HT1080 (cell line): Measurements from ENCODE around the gene TENM4. TPM values are rescaled to one million over a fixed set of nuclear protein-coding genes. Genes with fewer than 3 reads are reported as not detected.
"Not testable (repeated sequence)": the region's sequence is repeated elsewhere in the genome, so short reads cannot be mapped to it uniquely, and the experiment has no call there.

ENCODE experiments used
- DNase-seq: peaks from one replicate; pipeline ENCODE4 v3.0.0-alpha.2; 2015; ENCODE audit warnings: low read depth
- total RNA-seq: library from RNA; depleted of rRNA; stranded (reverse); fragments of >200 nt; shearing (Covaris generic); gene quantifications from 2 replicates; pipeline ENCODE4 v1.2.3, GENCODE V29; 2014

The TENM4 gene
- total RNA-seq, 1 experiment from 2014 or later, result 33.5 TPM

DNA sequence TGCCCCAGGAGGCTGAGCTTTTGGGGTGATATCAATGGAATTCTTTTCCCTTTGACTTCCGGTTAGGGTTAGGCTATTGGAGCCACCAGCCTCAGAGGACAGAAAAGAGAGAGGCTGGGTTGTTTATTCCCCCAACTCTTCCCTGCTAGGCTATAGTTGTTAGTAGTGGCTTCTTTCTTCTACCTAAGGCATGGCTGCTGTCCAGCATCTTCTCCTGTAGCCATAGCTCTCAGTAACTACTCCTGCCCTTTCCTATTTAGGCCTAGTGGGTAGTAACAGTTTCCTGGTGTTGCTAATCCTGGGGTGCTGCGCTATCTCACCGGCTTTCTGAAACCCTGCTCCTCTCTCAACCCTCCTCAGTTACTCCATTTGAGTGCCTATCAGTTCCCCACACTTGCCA lies 184.9 kb downstream of the TENM4 start:
- DNase-seq, result no peak

DNA sequence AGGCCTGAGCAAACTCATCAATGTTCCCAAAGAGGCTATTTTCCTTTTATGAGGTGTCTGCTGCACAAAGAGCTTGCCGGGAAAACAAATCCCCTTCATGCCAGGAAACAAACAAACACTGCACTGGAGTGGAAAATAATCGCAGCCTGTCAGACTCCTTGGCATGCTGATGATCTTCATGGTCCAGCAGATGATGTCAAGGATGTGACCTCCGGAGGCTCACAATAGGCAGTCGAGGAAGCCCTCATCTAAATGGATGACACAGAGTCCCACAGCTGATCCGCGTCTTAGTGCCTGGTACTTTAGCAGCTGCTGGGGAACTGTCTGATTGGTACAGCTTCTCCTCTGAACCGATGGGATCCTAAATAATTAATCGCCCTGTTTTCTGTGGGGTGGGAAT lies 187.6 kb downstream of the TENM4 start:
- DNase-seq, result no peak

GRCh38 chr11:79249295-79249993 lies 191.4 kb downstream of the TENM4 start:
- peak; percentile 37 for DNase-seq

- DNase-seq, result no peak
Measured at GRCh38 chr11:79244798-79245197, 196.0 kb downstream of the TENM4 start.

- DNase-seq, result peak; percentile 94
Measured at GRCh38 chr11:79244241-79244772, 196.5 kb downstream of the TENM4 start.

DNA sequence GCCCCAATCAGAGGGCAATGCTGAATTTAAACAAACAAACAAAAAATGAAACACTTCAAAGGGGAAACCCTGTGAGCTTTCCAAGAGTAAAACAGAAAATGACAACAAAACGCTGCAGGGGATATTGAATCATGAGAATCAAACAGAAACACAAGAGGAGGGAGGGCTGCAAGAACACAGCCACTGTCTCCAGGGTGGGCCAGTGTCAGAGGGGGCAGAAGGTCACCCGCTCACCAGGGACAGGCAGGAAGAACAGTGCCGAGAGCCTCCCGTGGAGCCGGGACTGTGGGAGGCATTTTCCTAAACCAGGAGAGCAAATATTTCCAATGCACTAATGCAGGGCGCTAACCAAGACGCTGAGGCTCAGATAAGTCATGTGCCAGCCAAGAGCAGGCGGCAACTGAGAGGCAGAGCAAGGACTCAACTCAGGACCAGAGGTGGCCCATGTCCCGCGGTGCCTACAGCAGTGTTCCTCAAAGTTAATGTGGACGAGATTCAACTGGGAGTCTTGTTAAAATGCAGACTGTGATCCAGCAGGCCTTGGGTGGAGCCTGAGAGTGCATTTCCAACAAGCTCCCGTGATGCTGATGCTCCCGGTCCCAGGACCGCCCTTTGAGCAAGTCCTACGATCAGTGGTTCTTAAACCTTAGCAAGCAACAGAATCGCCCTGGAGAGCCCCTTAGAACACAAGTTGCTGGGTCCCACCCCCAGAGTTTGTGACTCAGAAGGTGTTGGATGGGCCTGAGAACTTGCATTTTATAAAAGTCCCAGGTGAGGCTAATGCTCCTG lies 197.2 kb downstream of the TENM4 start:
- no peak for DNase-seq

DNA sequence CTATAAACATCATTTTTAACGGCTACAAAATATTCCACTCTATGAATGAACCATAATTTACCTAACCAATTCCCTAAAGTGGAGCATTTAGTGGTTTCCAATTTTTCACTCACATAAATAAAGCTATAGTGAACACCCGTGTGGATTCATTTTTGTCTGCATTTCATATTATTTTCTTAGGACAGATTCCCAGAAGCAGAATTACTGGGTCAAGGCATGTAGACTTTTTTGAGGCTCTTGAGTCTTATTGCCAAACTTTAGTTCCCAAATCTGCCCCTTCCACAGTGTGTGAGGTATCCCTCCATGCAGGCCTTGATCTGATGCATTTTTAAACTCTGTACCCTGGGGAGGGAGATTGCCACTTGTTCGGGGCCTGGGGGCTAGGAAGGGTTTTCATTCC lies 198.2 kb downstream of the TENM4 start:
- no peak for DNase-seq

DNA sequence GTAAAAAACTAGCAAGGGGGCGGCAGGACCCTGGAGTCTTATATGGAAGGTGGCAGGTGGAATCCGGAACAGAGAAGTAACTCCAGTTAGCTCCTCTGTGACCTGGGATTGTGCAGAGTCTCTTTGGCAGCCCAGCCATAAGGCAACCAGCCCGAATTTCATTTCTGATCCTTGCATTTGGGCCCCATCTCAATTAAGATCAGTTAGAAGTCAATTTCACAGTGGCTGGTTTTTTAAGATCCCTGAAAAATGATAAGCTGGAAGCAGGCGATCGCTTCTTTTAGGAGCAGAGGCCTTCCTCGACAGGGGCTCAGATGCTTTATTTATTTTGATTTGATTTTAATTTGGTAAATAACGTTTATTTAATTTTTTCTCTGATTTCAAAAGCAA lies 199.0 kb downstream of the TENM4 start:
- DNase-seq, result no peak

DNA sequence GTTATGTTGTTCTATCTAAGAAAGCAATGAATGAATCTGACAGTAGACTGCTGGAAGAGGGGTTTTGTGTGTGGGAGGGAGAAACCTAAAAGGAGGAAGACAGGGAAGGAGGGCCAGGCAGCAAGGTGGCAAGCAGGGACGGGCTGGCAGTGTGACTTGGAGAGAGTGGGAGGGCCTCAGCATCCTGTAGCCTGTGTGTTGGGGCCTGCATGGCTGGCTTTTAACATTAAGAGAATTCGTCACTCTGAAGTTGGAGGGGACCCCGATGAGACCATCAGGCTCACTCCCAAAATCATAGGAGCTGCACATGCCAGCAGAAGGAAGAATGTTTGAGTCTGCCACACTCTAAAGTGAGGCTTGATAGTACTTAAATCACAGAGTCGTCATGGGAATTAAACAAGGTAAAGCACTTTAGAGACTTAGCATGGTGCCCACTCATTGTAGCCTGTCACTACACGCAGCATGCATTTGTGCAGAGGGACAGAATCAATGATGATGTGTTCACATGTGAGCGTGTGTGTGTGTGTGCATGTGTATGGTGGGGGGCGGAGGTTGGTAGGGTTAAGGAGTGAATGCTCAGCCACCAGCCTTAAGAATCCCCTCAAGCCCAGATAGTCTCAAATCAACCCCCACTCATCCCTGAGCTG lies 199.5 kb downstream of the TENM4 start:
- DNase-seq, result no peak

DNA sequence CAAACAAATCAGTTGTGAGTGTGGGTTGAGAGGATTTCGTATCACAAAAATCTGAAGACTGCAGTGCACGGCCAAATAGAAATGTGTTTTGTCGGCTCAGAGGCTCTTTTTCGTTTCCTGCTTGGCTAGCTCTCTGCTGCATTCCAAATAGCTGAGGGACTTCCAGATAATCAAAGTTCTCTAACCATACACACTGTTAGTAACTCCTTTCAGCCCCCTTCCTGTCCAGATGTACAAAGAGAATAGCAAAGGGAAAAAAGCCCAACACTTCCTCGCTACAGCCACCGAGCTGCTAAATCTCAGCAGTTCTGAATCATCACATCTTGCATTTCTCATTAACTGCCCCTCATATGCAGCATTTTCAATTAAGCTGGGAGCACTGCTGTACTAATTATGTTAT lies 203.1 kb downstream of the TENM4 start:
- peak; percentile 79 for DNase-seq

GRCh38 chr11:79237091-79237490 lies 203.7 kb downstream of the TENM4 start:
- no peak for DNase-seq

- DNase-seq, result peak; percentile 40
Measured at GRCh38 chr11:79236541-79236971, 204.3 kb downstream of the TENM4 start.

GRCh38 chr11:79235696-79236095 lies 205.1 kb downstream of the TENM4 start:
- DNase-seq, result no peak

- no peak for DNase-seq
Measured at GRCh38 chr11:79232346-79232745, 208.5 kb downstream of the TENM4 start.

- DNase-seq, result no peak
Measured at GRCh38 chr11:79229047-79229446, 211.8 kb downstream of the TENM4 start.

DNA sequence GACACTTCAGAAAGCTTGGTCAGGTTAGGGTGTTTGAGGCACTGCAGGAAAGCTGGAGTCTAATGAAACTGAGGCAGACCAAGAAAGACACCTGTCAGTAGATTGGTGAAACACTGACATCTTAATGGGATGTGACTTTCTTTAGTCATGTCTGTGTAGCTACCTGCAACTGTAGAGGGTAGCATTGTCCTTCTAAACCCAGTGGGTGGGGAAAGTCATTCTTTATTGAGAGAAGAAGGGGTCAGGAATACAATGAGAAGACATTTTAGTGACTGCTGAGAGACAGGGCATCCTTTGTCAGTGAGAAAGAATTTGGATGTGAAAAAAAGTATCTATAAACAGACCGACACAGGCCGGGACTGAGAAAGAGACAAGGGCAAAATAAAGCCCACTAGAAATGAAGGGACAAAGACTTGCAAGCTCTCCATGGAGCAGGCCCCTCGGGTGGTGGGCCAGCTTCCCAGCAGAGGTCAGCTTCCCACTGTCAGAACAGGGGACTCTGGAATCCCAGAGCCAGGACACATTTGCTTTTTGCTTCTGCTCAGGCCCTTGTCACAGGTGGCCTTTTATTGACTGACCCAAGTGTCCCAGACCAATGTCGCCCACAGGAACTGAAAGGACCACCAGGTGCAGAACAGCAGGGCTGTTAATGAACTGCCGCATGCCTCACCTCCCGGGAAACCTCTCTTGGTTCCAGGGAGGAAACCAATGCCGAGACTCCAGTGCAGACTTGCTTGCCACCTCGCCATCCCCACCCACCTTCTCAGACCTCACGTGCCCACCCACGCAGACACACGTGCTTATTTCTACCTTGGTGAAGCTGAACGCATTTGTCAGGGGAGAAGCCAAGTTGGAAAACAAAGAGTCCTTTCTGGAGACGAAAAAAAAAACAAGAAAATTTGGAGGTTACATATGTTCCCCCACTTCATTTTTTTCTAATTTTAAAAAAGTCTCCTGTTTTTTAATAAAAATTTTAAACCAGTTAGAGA lies 212.8 kb downstream of the TENM4 start:
- DNase-seq, result no peak

DNA sequence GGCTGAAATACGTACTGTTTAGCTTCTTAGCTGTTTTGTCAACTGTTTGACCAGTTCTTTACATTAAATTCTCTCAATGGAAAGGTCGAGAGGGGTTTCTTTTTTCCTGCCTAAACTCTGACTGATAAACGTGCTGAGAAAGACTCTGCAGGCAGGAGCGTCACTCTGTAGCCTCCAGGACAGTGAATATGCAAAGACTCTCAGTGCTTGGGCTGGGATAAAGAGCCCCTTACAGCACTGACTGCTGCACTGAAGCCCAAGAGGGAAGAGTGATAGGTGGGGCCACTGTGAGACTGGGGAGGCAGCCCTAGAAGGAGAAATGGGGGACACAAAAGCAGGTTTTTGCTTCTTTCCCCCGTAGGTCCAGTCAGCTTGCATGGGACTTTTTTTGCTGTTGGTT lies 213.5 kb downstream of the TENM4 start:
- no peak for DNase-seq

DNA sequence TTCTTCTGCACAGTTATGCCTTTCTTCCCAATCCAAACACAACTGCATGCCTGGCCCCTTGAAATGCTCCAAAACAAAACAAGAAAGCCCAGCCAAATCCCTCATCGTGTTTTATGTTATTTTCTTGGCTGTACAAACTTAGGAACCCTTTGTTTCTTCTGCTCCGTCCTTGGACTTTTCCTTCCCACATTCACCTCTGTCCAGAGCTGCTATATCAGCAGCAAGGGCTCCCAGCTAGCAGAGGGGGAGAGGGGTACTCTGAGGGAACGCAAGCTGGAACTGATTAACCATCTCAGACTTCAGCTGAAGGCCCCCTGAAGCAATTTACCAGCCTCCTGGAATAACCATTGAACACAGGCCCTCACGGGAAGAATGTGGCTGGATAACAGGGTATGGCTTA lies 214.7 kb downstream of the TENM4 start:
- no peak for DNase-seq

DNA sequence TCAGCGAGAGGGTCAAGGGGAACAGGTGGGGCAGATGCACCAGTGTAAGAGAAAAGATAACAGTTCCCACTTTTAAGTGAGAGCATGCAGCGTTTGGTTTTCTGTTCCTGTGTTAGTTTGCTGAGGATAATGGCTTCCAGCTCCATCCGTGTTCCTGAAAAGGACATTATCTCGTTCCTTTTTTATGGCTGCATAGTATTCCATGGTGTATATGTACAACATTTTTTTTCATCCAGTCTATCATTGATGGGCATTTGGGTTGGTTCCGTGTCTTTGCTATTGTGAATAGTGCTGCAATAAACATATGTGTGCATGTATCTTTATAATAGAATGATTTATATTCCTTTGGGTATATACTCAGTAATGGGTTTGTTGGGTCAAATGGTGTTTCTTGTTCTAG lies 218.7 kb downstream of the TENM4 start:
- not testable (repeated sequence) for DNase-seq

GRCh38 chr11:79221444-79222130 lies 219.2 kb downstream of the TENM4 start:
- no peak for DNase-seq
